HepG2 (cell line): ENCODE measurements around the gene COL2A1. TPM values are rescaled to one million over a fixed set of nuclear protein-coding genes. Genes with fewer than 3 reads are reported as not detected.
A peak's percentile ranks its signal among the peaks of the same experiment; 100 is the strongest.

ENCODE experiments used
- ATAC-seq: fragments of 200-7000 bp; cut with Tn5 transposase; 3 replicates; pipeline ENCODE4 v1.9.1; 2020; ENCODE audit warnings: mild to moderate bottlenecking, moderate library complexity
- BruUV-seq: library from RNA; stranded (reverse); fragments of 400-500 nt; replicated peaks from 2 replicates; lab custom pipeline; 2021; lab: Mats Ljungman, UMichigan
- CTCF ChIA-PET: fragments of 300-600 bp; formaldehyde crosslinking; extraction: SDS; loops from one replicate; lab custom pipeline; 2021; ENCODE audit warnings: low total read pairs, inconsistent platforms, low intra/inter-chr PET ratio; lab: Yijun Ruan, JAX
- POLR2A ChIA-PET: fragments of 350-600 bp; sonication (Branson Sonifier 250); formaldehyde crosslinking; loops from one replicate; lab custom pipeline; 2020; ENCODE audit warnings: antibody characterized with exemption, inconsistent platforms; lab: Yijun Ruan, JAX
- DNase-seq: peaks from one replicate; pipeline ENCODE4 v3.0.0-alpha.2; 2015; ENCODE audit warnings: low spot score
- FAIRE-seq: peaks from 3 replicates; lab custom pipeline; 2011; peaks lifted over from hg19 to GRCh38; lab: Jason Lieb, UNC
- H2AFZ ChIP-seq: one replicate; pipeline ENCODE4 v1.6.1; 2011; ENCODE audit warnings: low read length, inconsistent platforms
- H3K27ac ChIP-seq: fragments of 300-600 bp; 3 replicates; pipeline ENCODE4 v1.8.0; 2011; ENCODE audit warnings: mixed run types, mild to moderate bottlenecking, mixed read lengths, low read length, inconsistent platforms; ENCODE audit not compliant: insufficient read depth; ENCODE audit errors: extremely low read length
- H3K27me3 ChIP-seq, 2 experiments: fragments of 200-600 bp in 1 of 2; 2 replicates in 1 of 2; 3 replicates in 1 of 2; pipeline versions ENCODE4 v1.6.0 to v1.8.0; 2011; ENCODE audit warnings: low read length in 2 of 2, mild to moderate bottlenecking in 2 of 2, moderate library complexity in 2 of 2, inconsistent platforms in 1 of 2; ENCODE audit not compliant: insufficient read depth in 2 of 2, control insufficient read depth in 1 of 2
- H3K36me3 ChIP-seq, 2 experiments: fragments of 200-600 bp in 1 of 2; replicated peaks in 1 of 2; 2 replicates in 1 of 2; 3 replicates in 1 of 2; pipeline versions ENCODE4 v1.5.1 to v1.8.0; 2011; ENCODE audit warnings: low read length in 2 of 2, inconsistent platforms in 1 of 2; ENCODE audit not compliant: insufficient read depth in 2 of 2, control insufficient read depth in 1 of 2
- H3K4me1 ChIP-seq: 2 replicates; pipeline ENCODE4 v1.5.1; 2012; ENCODE audit warnings: low read length, inconsistent platforms; ENCODE audit not compliant: insufficient read depth
- H3K4me2 ChIP-seq: 2 replicates; pipeline ENCODE4 v1.6.0; 2011; ENCODE audit warnings: low read depth, low read length, inconsistent platforms
- H3K4me3 ChIP-seq, 3 experiments: fragments of 200-600 bp in 1 of 3; sonication (generic), shearing (Covaris generic) in 1 of 3; replicated peaks in 1 of 3; 2 replicates each; pipeline ENCODE4 v1.5.1; 2011 to 2016; ENCODE audit warnings: low read length in 3 of 3, inconsistent platforms in 2 of 3, low read depth in 2 of 3, mild to moderate bottlenecking in 2 of 3, control low read depth in 1 of 3, mixed read lengths in 1 of 3; ENCODE audit not compliant: insufficient read depth in 1 of 3
- H3K79me2 ChIP-seq: one replicate; pipeline ENCODE4 v1.6.1; 2011; ENCODE audit warnings: low read length, inconsistent platforms; ENCODE audit not compliant: insufficient read depth
- H3K9ac ChIP-seq: 2 replicates; pipeline ENCODE4 v1.6.0; 2011; ENCODE audit warnings: mild to moderate bottlenecking, low read depth, low read length, inconsistent platforms; ENCODE audit not compliant: insufficient read depth
- H3K9me3 ChIP-seq: 2 replicates; pipeline ENCODE4 v1.5.1; 2012; ENCODE audit warnings: mild to moderate bottlenecking, low read length
- H4K20me1 ChIP-seq: 2 replicates; pipeline ENCODE4 v1.6.0; 2011; ENCODE audit warnings: inconsistent platforms, mild to moderate bottlenecking, low read length, moderate library complexity; ENCODE audit not compliant: insufficient read depth
- GATAD1 ChIP-seq: IDR thresholded peaks from 2 replicates; pipeline ENCODE4 v1.6.1; 2016; ENCODE audit warnings: missing genetic modification reagents, missing compliant biosample characterization
- IRX3 ChIP-seq: sonication (generic); formaldehyde crosslinking; IDR thresholded peaks from 2 replicates; pipeline ENCODE4 v1.8.1; 2023; ENCODE audit warnings: mild to moderate bottlenecking, low read depth, missing genetic modification reagents, borderline replicate concordance
- NKX3-1 ChIP-seq: sonication (generic); formaldehyde crosslinking; IDR thresholded peaks from 2 replicates; pipeline ENCODE4 v1.5.0; 2020; ENCODE audit warnings: missing genetic modification reagents
- NPAS2 ChIP-seq: sonication (generic); formaldehyde crosslinking; IDR thresholded peaks from 2 replicates; pipeline ENCODE4 v1.8.0; 2022; ENCODE audit warnings: mild to moderate bottlenecking, missing genetic modification reagents, borderline replicate concordance
- NR2F2 ChIP-seq: IDR thresholded peaks from 2 replicates; pipeline ENCODE4 v1.6.1; 2012; ENCODE audit warnings: low read depth, inconsistent platforms, borderline replicate concordance
- NRL ChIP-seq: sonication (generic); formaldehyde crosslinking; IDR thresholded peaks from 2 replicates; pipeline ENCODE4 v1.5.0; 2020; ENCODE audit warnings: missing genetic modification reagents, mild to moderate bottlenecking, moderate library complexity, borderline replicate concordance
- SMAD1 ChIP-seq: sonication (generic); formaldehyde crosslinking; IDR thresholded peaks from 2 replicates; pipeline ENCODE4 v1.4.0; 2020; ENCODE audit warnings: missing genetic modification reagents, low read depth, mild to moderate bottlenecking, borderline replicate concordance
- ZMYM3 ChIP-seq: sonication (generic); formaldehyde crosslinking; IDR thresholded peaks from 2 replicates; pipeline ENCODE4 v1.5.1; 2020; ENCODE audit warnings: mild to moderate bottlenecking, missing genetic modification reagents
- ZNF101 ChIP-seq: sonication (generic); formaldehyde crosslinking; IDR thresholded peaks from 2 replicates; pipeline ENCODE4 v1.4.0; 2020; ENCODE audit warnings: mild to moderate bottlenecking, low read depth, missing genetic modification reagents, borderline replicate concordance
- ZNF607 ChIP-seq: sonication (generic); formaldehyde crosslinking; IDR thresholded peaks from 2 replicates; pipeline ENCODE4 v1.5.1; 2020; ENCODE audit warnings: missing genetic modification reagents, mild to moderate bottlenecking, borderline replicate concordance
- ZNF660 ChIP-seq: sonication (generic); formaldehyde crosslinking; IDR thresholded peaks from 2 replicates; pipeline ENCODE4 v1.5.1; 2020; ENCODE audit warnings: mild to moderate bottlenecking, low read depth, missing genetic modification reagents, borderline replicate concordance
- ZNF747 ChIP-seq: sonication (generic); formaldehyde crosslinking; IDR thresholded peaks from 2 replicates; pipeline ENCODE4 v1.8.1; 2023; ENCODE audit warnings: missing genetic modification reagents, mild to moderate bottlenecking, borderline replicate concordance
- WGBS: methylation state at CpG from one replicate; pipeline ENCODE4 v1.1.6; 2017; ENCODE audit warnings: low lambda C conversion rate; 5-methylcytosine and 5-hydroxymethylcytosine counted together
- in situ Hi-C: cut with HindIII; loops from 2 replicates; pipeline ENCODE4 v1.10.0; 2017; ENCODE audit warnings: low pct_unique_long_range_greater_than_20kb; ENCODE audit not compliant: extremely low pct_ligation_motif_present
- intact Hi-C: fragments of 100-400 bp; cut with micrococcal nuclease; formaldehyde crosslinking; loops from one replicate; pipeline ENCODE4 v1.10.0; 2022; ENCODE audit not compliant: unreplicated experiment
- polyA plus RNA-seq, 8 experiments: library from polyadenylated mRNA; depleted of rRNA in 3 of 8; stranded (reverse) in 7 of 8; unstranded in 1 of 8; fragments of >200 nt; fragmentation: Illumina TruSeq in 4 of 8; extraction: Trizol in 4 of 8; gene quantifications; 2 replicates each; pipeline versions ENCODE4 v1.2.1 to v1.2.3, GENCODE V29; 2011 to 2016; ENCODE audit warnings: low read depth in 4 of 8, missing spikeins in 1 of 8, mixed read lengths in 1 of 8; ENCODE audit not compliant: insufficient read depth in 1 of 8
- total RNA-seq, 5 experiments: library from RNA; depleted of rRNA; stranded (reverse); fragments of >200 nt; fragmentation: Illumina TruSeq; extraction: Trizol; gene quantifications; 2 replicates each; pipeline ENCODE4 v1.2.3, GENCODE V29; 2016; ENCODE audit warnings: low read depth in 1 of 5
- TF ChIP-seq, protein P1 (sequence below): sonication (generic); formaldehyde crosslinking; IDR thresholded peaks from 2 replicates; pipeline ENCODE4 v1.4.0; 2020; ENCODE audit warnings: missing genetic modification reagents, borderline replicate concordance
- TF ChIP-seq, protein P2 (sequence below): sonication (generic); formaldehyde crosslinking; IDR thresholded peaks from 2 replicates; pipeline ENCODE4 v1.8.0; 2022; ENCODE audit warnings: missing genetic modification reagents, mild to moderate bottlenecking, inconsistent platforms, borderline replicate concordance
- TF ChIP-seq, protein P3 (sequence below): sonication (generic); formaldehyde crosslinking; IDR thresholded peaks from 2 replicates; pipeline ENCODE4 v1.4.0; 2020; ENCODE audit warnings: mild to moderate bottlenecking, low read depth, missing genetic modification reagents
- TF ChIP-seq, protein P4 (sequence below): sonication (generic); formaldehyde crosslinking; conservative IDR thresholded peaks from 2 replicates; pipeline ENCODE4 v1.5.0; 2020; ENCODE audit warnings: missing genetic modification reagents

The COL2A1 gene
- total and polyA plus RNA-seq, 2 of the 13 experiments (the other 11 are each of a cell fraction or from before 2014, with no cell fraction given), result 7.4 to 38.3 TPM

DNA sequence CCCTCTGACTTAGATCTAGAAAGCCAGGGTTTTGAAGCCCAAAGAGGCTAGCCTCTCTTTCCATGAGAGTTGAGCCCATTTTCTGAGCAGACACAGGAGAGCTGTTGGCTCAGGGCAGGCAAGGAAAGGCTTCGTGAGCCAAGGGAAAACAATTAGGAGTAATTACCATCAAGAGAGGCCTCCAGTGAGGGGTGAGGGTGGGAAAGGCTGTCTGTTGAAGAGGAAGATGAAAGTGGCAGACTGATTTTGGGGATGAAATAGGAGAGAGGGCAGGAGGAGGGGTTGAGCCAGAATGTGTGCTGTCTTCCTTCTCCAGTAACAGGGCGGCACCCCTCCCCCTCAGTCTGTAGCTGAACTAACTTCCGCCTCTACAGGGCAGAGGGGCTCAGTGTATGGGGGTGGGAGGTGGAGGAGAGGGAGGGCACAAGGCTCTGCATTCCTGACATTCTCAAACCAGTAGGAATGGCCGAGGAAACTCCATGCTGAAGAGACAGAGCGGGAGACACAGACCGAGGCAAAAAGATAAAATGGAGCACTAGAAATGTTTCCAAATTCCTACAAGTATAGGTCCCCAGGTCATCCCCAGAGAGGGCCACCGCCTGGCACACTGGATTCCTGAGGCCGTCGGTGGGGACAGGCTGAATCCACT, 33.1 kb upstream of the COL2A1 start (continued):
- TF ChIP-seq, protein P1, sequence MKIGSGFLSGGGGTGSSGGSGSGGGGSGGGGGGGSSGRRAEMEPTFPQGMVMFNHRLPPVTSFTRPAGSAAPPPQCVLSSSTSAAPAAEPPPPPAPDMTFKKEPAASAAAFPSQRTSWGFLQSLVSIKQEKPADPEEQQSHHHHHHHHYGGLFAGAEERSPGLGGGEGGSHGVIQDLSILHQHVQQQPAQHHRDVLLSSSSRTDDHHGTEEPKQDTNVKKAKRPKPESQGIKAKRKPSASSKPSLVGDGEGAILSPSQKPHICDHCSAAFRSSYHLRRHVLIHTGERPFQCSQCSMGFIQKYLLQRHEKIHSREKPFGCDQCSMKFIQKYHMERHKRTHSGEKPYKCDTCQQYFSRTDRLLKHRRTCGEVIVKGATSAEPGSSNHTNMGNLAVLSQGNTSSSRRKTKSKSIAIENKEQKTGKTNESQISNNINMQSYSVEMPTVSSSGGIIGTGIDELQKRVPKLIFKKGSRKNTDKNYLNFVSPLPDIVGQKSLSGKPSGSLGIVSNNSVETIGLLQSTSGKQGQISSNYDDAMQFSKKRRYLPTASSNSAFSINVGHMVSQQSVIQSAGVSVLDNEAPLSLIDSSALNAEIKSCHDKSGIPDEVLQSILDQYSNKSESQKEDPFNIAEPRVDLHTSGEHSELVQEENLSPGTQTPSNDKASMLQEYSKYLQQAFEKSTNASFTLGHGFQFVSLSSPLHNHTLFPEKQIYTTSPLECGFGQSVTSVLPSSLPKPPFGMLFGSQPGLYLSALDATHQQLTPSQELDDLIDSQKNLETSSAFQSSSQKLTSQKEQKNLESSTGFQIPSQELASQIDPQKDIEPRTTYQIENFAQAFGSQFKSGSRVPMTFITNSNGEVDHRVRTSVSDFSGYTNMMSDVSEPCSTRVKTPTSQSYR (CRISPR knock-in tag), result peak; percentile 87
- TF ChIP-seq, protein P2, sequence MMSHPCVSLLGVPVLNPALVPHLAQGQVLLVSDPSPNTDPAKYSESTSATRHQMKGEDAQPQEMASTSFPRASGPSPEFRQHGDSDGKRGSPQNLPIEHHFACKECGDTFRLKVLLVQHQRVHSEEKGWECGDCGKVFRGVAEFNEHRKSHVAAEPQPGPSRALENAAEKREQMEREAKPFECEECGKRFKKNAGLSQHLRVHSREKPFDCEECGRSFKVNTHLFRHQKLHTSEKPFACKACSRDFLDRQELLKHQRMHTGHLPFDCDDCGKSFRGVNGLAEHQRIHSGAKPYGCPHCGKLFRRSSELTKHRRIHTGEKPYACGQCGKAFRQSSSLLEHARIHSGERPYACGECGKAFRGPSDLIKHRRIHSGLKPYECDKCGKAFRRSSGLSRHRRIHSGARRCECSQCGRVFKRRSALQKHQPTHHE, result no peak

DNA sequence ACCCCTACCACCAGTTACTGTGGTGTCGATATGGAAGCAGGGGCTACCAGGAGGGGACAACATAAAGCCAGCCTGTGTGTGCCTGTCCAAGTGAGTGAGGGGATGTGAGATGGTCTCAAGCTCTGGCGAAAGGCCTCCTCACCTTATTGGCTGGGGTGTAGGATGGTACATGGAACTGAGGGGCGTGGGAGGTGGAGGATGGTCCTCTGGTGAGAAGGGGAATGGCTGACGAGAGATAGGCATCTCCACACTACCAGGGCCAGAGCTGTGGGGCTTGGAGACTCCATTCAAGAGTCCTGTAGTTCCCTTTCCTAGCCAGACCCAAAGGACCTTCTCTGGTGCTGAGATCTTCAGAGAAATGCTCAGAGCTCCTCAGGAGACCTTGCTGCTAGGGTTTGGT, 32.5 kb upstream of the COL2A1 start:
- Histone ChIP-seq H3K36me3 (no peaks in the 10 kb centered on the region), H3K27ac (no peak overlapping the region), H3K4me2 (peak overlapping the region; percentile 71; the same call in 1 of the 2 replicates), H3K27me3 (no peaks in the 10 kb centered on the region; a peak in 1 of 5 replicates), H3K4me1 (peaks cover 39% of the 10 kb centered on the region), H2AFZ (no peak overlapping the region), H3K9me3 (no peaks in the 10 kb centered on the region), H3K9ac (no peak overlapping the region), H3K4me3 (peak overlapping the region in 1 of 3 experiments; percentile 42; a peak in 1 of 6 replicates), H3K79me2 (no peaks in the 10 kb centered on the region), H4K20me1 (no peaks in the 10 kb centered on the region)
- in situ Hi-C loops (no loop called here), intact Hi-C loops (loop anchor here (10.0 kb wide), 1 partner anchor 132 kb away; the partner anchor contains the start of gene VDR)
- FAIRE-seq (no peak), ATAC-seq (no peak), DNase-seq (no peak)
- 94% methylated on average over 4 of the region's 4 CpGs for WGBS
- POLR2A ChIA-PET, result interaction anchor here (0.5 to 1.2 kb wide), 4 partner anchors 8 to 121 kb away, joined by 3 to 5 read pairs (median 3); partner anchors contain the start of gene ASB8
- CTCF ChIA-PET, result no interaction called here
- no TSS peak for BruUV-seq
- TF ChIP-seq ZNF660 (CRISPR knock-in tag), result no peak
- TF ChIP-seq NRL, result no peak
- no peak for TF ChIP-seq NPAS2 (CRISPR knock-in tag)
- no peak for TF ChIP-seq NKX3-1 (CRISPR knock-in tag)
- TF ChIP-seq, protein P3, sequence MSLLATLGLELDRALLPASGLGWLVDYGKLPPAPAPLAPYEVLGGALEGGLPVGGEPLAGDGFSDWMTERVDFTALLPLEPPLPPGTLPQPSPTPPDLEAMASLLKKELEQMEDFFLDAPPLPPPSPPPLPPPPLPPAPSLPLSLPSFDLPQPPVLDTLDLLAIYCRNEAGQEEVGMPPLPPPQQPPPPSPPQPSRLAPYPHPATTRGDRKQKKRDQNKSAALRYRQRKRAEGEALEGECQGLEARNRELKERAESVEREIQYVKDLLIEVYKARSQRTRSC (CRISPR knock-in tag), result no peak
- TF ChIP-seq SMAD1 (CRISPR knock-in tag), result no peak
- TF ChIP-seq IRX3 (CRISPR knock-in tag), result no peak
- no peak for TF ChIP-seq GATAD1
- no peak for TF ChIP-seq ZNF607 (CRISPR knock-in tag)
- TF ChIP-seq ZNF101 (CRISPR knock-in tag), result no peak
- TF ChIP-seq ZNF747, result no peak
- TF ChIP-seq, protein P4, sequence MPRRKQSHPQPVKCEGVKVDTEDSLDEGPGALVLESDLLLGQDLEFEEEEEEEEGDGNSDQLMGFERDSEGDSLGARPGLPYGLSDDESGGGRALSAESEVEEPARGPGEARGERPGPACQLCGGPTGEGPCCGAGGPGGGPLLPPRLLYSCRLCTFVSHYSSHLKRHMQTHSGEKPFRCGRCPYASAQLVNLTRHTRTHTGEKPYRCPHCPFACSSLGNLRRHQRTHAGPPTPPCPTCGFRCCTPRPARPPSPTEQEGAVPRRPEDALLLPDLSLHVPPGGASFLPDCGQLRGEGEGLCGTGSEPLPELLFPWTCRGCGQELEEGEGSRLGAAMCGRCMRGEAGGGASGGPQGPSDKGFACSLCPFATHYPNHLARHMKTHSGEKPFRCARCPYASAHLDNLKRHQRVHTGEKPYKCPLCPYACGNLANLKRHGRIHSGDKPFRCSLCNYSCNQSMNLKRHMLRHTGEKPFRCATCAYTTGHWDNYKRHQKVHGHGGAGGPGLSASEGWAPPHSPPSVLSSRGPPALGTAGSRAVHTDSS (CRISPR knock-in tag), result no peak
- TF ChIP-seq NR2F2, result no peak
- TF ChIP-seq ZMYM3 (CRISPR knock-in tag), result no peak
